Neural cell (in vitro differentiated cells): ENCODE measurements around the gene SCGB1C2. TPM values are rescaled to one million over a fixed set of nuclear protein-coding genes. Genes with fewer than 3 reads are reported as not detected.

Experiments used
- H2AFZ ChIP-seq: fragments of 200-600, 300-800 bp; sonication (generic), shearing (Covaris generic); 2 replicates; pipeline ENCODE4 v1.6.0; 2014; ENCODE audit warnings: low read depth, mild to moderate bottlenecking, antibody characterized with exemption, low read length, moderate library complexity
- H3F3A ChIP-seq: fragments of 200-600 bp; shearing (Covaris generic); 2 replicates; pipeline ENCODE4 v1.6.1; 2016; ENCODE audit warnings: mild to moderate bottlenecking, moderate library complexity, mixed read lengths, antibody characterized with exemption, low read length; ENCODE audit not compliant: insufficient read depth, poor library complexity, severe bottlenecking
- H3K27ac ChIP-seq: fragments of 200-600, 300-800 bp; sonication (generic), shearing (Covaris generic); 2 replicates; pipeline ENCODE4 v1.5.1; 2014; ENCODE audit warnings: mild to moderate bottlenecking, low read length, moderate library complexity
- H3K27me3 ChIP-seq: fragments of 300-800, 200-600 bp; sonication (generic), shearing (Covaris generic); 2 replicates; pipeline ENCODE4 v1.6.0; 2014; ENCODE audit warnings: mild to moderate bottlenecking, low read depth, low read length, moderate library complexity; ENCODE audit not compliant: insufficient read depth
- H3K36me3 ChIP-seq: fragments of 300-800, 200-600 bp; sonication (generic), shearing (Covaris generic); 2 replicates; pipeline ENCODE4 v1.5.1; 2014; ENCODE audit warnings: mild to moderate bottlenecking, antibody characterized with exemption, low read length, moderate library complexity; ENCODE audit not compliant: insufficient read depth
- H3K4me2 ChIP-seq: fragments of 300-800, 200-600 bp; sonication (generic), shearing (Covaris generic); 2 replicates; pipeline ENCODE4 v1.6.0; 2014; ENCODE audit warnings: mild to moderate bottlenecking, low read length
- H3K4me3 ChIP-seq: fragments of 300-800, 200-600 bp; sonication (generic), shearing (Covaris generic); 2 replicates; pipeline ENCODE4 v1.5.1; 2014; ENCODE audit warnings: mild to moderate bottlenecking, low read length, moderate library complexity
- H3K79me2 ChIP-seq: fragments of 200-600 bp; shearing (Covaris generic); replicated peaks from 2 replicates; pipeline ENCODE4 v1.6.0; 2014; ENCODE audit warnings: mild to moderate bottlenecking, low read length, moderate library complexity; ENCODE audit not compliant: insufficient read depth
- H3K9ac ChIP-seq: fragments of 300-800, 200-600 bp; sonication (generic), shearing (Covaris generic); 2 replicates; pipeline ENCODE4 v1.6.1; 2016; ENCODE audit warnings: mild to moderate bottlenecking, low read length, mixed read lengths
- H3K9me2 ChIP-seq: fragments of 200-600 bp; shearing (Covaris generic); 2 replicates; pipeline ENCODE4 v1.6.1; 2016; ENCODE audit warnings: mild to moderate bottlenecking, low read length, mixed read lengths; ENCODE audit not compliant: insufficient read depth
- H3K9me3 ChIP-seq: fragments of 200-600, 300-800 bp; sonication (generic), shearing (Covaris generic); 2 replicates; pipeline ENCODE4 v1.6.1; 2016; ENCODE audit warnings: mild to moderate bottlenecking, mixed run types, low read length, moderate library complexity, mixed read lengths
- H4K20me1 ChIP-seq: fragments of 200-600 bp; shearing (Covaris generic); 2 replicates; pipeline ENCODE4 v1.6.1; 2016; ENCODE audit warnings: mild to moderate bottlenecking, mixed run types; ENCODE audit not compliant: insufficient read depth
- EP300 ChIP-seq: fragments of 450-650 bp; conservative IDR thresholded peaks from 2 replicates; pipeline ENCODE4 v1.6.1; 2014; ENCODE audit warnings: antibody characterized with exemption, mild to moderate bottlenecking, moderate library complexity; ENCODE audit not compliant: poor library complexity, severe bottlenecking
- EZH2 ChIP-seq: fragments of 200-600, 300-800 bp; shearing (Covaris generic), sonication (generic); IDR thresholded peaks from 2 replicates; pipeline ENCODE4 v1.6.1; 2014; ENCODE audit warnings: antibody characterized with exemption, low read length, borderline replicate concordance, mild to moderate bottlenecking; ENCODE audit not compliant: insufficient read depth, poor library complexity, severe bottlenecking
- MXI1 ChIP-seq: fragments of 450-650 bp; conservative IDR thresholded peaks from 2 replicates; pipeline ENCODE4 v1.6.1; 2014; ENCODE audit warnings: antibody characterized with exemption, mild to moderate bottlenecking; ENCODE audit not compliant: poor library complexity, severe bottlenecking
- POLR2AphosphoS5 ChIP-seq: IDR thresholded peaks from 2 replicates; pipeline ENCODE4 v1.6.1; 2012
- RAD21 ChIP-seq: fragments of 450-650 bp; conservative IDR thresholded peaks from 2 replicates; pipeline ENCODE4 v1.6.1; 2014; ENCODE audit warnings: antibody characterized with exemption, mild to moderate bottlenecking, moderate library complexity
- SMC3 ChIP-seq: fragments of 450-650 bp; conservative IDR thresholded peaks from 2 replicates; pipeline ENCODE4 v1.6.1; 2014; ENCODE audit warnings: antibody characterized with exemption, mild to moderate bottlenecking, moderate library complexity; ENCODE audit not compliant: poor library complexity
- TAF1 ChIP-seq: IDR thresholded peaks from 2 replicates; pipeline ENCODE4 v1.6.1; 2012; ENCODE audit warnings: low read depth
- polyA plus RNA-seq: library from polyadenylated mRNA; depleted of rRNA; stranded (reverse); fragments of >200 nt; gene quantifications from 2 replicates; pipeline ENCODE4 v1.2.3, GENCODE V29; 2014
- TF ChIP-seq, protein P1 (sequence below): fragments of 450-650 bp; IDR thresholded peaks from 2 replicates; pipeline ENCODE4 v1.5.1; 2014; ENCODE audit warnings: antibody characterized with exemption, mild to moderate bottlenecking, moderate library complexity; ENCODE audit not compliant: poor library complexity, severe bottlenecking
- TF ChIP-seq, protein P2 (sequence below): IDR thresholded peaks from 2 replicates; pipeline ENCODE4 v1.6.1; 2012; ENCODE audit warnings: borderline replicate concordance

SCGB1C2 gene
- polyA plus RNA-seq, 1 donor from 2014 or later = not detected

- Histone ChIP-seq H4K20me1 (no peaks in the 10 kb centered on the region), H3K4me3 (no peak overlapping the region), H2AFZ (no peak overlapping the region), H3K9me2 (no peaks in the 10 kb centered on the region), H3K9ac (no peak overlapping the region), H3K9me3 (no peaks in the 10 kb centered on the region), H3K27ac (no peak overlapping the region), H3F3A (no peaks in the 10 kb centered on the region), H3K36me3 (no peaks in the 10 kb centered on the region), H3K27me3 (no peaks in the 10 kb centered on the region), H3K79me2 (no peaks in the 10 kb centered on the region), H3K4me2 (no peak overlapping the region)
- TF ChIP-seq, protein P1, sequence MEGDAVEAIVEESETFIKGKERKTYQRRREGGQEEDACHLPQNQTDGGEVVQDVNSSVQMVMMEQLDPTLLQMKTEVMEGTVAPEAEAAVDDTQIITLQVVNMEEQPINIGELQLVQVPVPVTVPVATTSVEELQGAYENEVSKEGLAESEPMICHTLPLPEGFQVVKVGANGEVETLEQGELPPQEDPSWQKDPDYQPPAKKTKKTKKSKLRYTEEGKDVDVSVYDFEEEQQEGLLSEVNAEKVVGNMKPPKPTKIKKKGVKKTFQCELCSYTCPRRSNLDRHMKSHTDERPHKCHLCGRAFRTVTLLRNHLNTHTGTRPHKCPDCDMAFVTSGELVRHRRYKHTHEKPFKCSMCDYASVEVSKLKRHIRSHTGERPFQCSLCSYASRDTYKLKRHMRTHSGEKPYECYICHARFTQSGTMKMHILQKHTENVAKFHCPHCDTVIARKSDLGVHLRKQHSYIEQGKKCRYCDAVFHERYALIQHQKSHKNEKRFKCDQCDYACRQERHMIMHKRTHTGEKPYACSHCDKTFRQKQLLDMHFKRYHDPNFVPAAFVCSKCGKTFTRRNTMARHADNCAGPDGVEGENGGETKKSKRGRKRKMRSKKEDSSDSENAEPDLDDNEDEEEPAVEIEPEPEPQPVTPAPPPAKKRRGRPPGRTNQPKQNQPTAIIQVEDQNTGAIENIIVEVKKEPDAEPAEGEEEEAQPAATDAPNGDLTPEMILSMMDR = no peak
- TF ChIP-seq, protein P2, sequence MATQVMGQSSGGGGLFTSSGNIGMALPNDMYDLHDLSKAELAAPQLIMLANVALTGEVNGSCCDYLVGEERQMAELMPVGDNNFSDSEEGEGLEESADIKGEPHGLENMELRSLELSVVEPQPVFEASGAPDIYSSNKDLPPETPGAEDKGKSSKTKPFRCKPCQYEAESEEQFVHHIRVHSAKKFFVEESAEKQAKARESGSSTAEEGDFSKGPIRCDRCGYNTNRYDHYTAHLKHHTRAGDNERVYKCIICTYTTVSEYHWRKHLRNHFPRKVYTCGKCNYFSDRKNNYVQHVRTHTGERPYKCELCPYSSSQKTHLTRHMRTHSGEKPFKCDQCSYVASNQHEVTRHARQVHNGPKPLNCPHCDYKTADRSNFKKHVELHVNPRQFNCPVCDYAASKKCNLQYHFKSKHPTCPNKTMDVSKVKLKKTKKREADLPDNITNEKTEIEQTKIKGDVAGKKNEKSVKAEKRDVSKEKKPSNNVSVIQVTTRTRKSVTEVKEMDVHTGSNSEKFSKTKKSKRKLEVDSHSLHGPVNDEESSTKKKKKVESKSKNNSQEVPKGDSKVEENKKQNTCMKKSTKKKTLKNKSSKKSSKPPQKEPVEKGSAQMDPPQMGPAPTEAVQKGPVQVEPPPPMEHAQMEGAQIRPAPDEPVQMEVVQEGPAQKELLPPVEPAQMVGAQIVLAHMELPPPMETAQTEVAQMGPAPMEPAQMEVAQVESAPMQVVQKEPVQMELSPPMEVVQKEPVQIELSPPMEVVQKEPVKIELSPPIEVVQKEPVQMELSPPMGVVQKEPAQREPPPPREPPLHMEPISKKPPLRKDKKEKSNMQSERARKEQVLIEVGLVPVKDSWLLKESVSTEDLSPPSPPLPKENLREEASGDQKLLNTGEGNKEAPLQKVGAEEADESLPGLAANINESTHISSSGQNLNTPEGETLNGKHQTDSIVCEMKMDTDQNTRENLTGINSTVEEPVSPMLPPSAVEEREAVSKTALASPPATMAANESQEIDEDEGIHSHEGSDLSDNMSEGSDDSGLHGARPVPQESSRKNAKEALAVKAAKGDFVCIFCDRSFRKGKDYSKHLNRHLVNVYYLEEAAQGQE = no peak
- TF ChIP-seq RAD21 (no peak), MXI1 (no peak), TAF1 (no peak), POLR2AphosphoS5 (no peak), EP300 (no peak), SMC3 (no peak), EZH2 (no peak)
Observed at GRCh38 chr17:142876-143784, 5.8 kb downstream of the SCGB1C2 start.

GRCh38 chr17:143785-144281 lies 6.5 kb downstream of the SCGB1C2 start:
- Histone ChIP-seq H3K9me3 (no peaks in the 10 kb centered on the region), H3K79me2 (no peaks in the 10 kb centered on the region), H3K36me3 (no peaks in the 10 kb centered on the region), H4K20me1 (no peaks in the 10 kb centered on the region), H3K27ac (no peak overlapping the region), H3K27me3 (no peaks in the 10 kb centered on the region), H2AFZ (no peak overlapping the region), H3F3A (no peaks in the 10 kb centered on the region), H3K4me3 (no peak overlapping the region), H3K9me2 (no peaks in the 10 kb centered on the region), H3K4me2 (no peak overlapping the region), H3K9ac (no peak overlapping the region)
- TF ChIP-seq SMC3 (peak; percentile 70), EP300 (no peak), EZH2 (no peak), MXI1 (no peak), RAD21 (peak; percentile 76), TAF1 (no peak)
- TF ChIP-seq, protein P1 = peak; percentile 76
